GM18907 (cell line): Measurements from ENCODE around the gene SSU72.
"Not testable (repeated sequence)": the region's sequence is repeated elsewhere in the genome, so short reads cannot be mapped to it uniquely, and the experiment has no call there.

Experiments used
- ATAC-seq: cut with Tn5 transposase; IDR thresholded peaks from one replicate; pipeline ENCODE4 v1.9.1; 2021; ENCODE audit warnings: mild to moderate bottlenecking, moderate library complexity; ENCODE audit not compliant: unreplicated experiment

SSU72 gene

GRCh38 chr1:1561801-1562470 lies 12.7 kb downstream of the SSU72 start:
- ATAC-seq = no peak

GRCh38 chr1:1560178-1560577 lies 14.5 kb downstream of the SSU72 start:
- ATAC-seq = no peak

GRCh38 chr1:1559066-1559465 lies 15.6 kb downstream of the SSU72 start:
- no peak for ATAC-seq

GRCh38 chr1:1558591-1558990 lies 16.1 kb downstream of the SSU72 start:
- no peak for ATAC-seq

GRCh38 chr1:1557688-1558087 lies 17.0 kb downstream of the SSU72 start:
- ATAC-seq = not testable (repeated sequence)

GRCh38 chr1:1556961-1557360 lies 17.7 kb downstream of the SSU72 start:
- ATAC-seq = not testable (repeated sequence)

- ATAC-seq = no peak
Measured at GRCh38 chr1:1556505-1556904, 18.2 kb downstream of the SSU72 start.

GRCh38 chr1:1554926-1555915 lies 19.4 kb downstream of the SSU72 start:
- no peak for ATAC-seq

GRCh38 chr1:1554550-1554925 lies 20.1 kb downstream of the SSU72 start:
- no peak for ATAC-seq

GRCh38 chr1:1553821-1554494 lies 20.7 kb downstream of the SSU72 start:
- no peak for ATAC-seq

GRCh38 chr1:1552263-1552639 lies 22.4 kb downstream of the SSU72 start:
- ATAC-seq = no peak

- no peak for ATAC-seq
Measured at GRCh38 chr1:1551524-1552262, 23.0 kb downstream of the SSU72 start.

- no peak for ATAC-seq
Measured at GRCh38 chr1:1550591-1551432, 23.9 kb downstream of the SSU72 start.

- ATAC-seq = no peak
Measured at GRCh38 chr1:1550087-1550486, 24.6 kb downstream of the SSU72 start.

- no peak for ATAC-seq
Measured at GRCh38 chr1:1548591-1548990, 26.1 kb downstream of the SSU72 start.

GRCh38 chr1:1547476-1547875 lies 27.2 kb downstream of the SSU72 start:
- no peak for ATAC-seq

- ATAC-seq = no peak
Measured at GRCh38 chr1:1547011-1547410, 27.7 kb downstream of the SSU72 start.

- ATAC-seq = no peak
Measured at GRCh38 chr1:1545946-1546737, 28.5 kb downstream of the SSU72 start.

GRCh38 chr1:1544544-1544943 lies 30.1 kb downstream of the SSU72 start:
- ATAC-seq = no peak
